HepG2 (cell line): ENCODE data around the gene CARMIL1. TPM values are rescaled to one million over a fixed set of nuclear protein-coding genes. Genes with fewer than 3 reads are reported as not detected.

Experiments
- ATAC-seq: fragments of 200-7000 bp; cut with Tn5 transposase; 3 replicates; pipeline ENCODE4 v1.9.1; 2020; ENCODE audit warnings: mild to moderate bottlenecking, moderate library complexity
- BruUV-seq: library from RNA; stranded (reverse); fragments of 400-500 nt; replicated peaks from 2 replicates; lab custom pipeline; 2021; lab: Mats Ljungman, UMichigan
- CTCF ChIA-PET: fragments of 300-600 bp; formaldehyde crosslinking; extraction: SDS; loops from one replicate; lab custom pipeline; 2021; ENCODE audit warnings: low total read pairs, inconsistent platforms, low intra/inter-chr PET ratio; lab: Yijun Ruan, JAX
- POLR2A ChIA-PET: fragments of 350-600 bp; sonication (Branson Sonifier 250); formaldehyde crosslinking; loops from one replicate; lab custom pipeline; 2020; ENCODE audit warnings: antibody characterized with exemption, inconsistent platforms; lab: Yijun Ruan, JAX
- DNase-seq: peaks from one replicate; pipeline ENCODE4 v3.0.0-alpha.2; 2015; ENCODE audit warnings: low spot score
- FAIRE-seq: peaks from 3 replicates; lab custom pipeline; 2011; peaks lifted over from hg19 to GRCh38; lab: Jason Lieb, UNC
- H2AFZ ChIP-seq: one replicate; pipeline ENCODE4 v1.6.1; 2011; ENCODE audit warnings: low read length, inconsistent platforms
- H3K27ac ChIP-seq: fragments of 300-600 bp; 3 replicates; pipeline ENCODE4 v1.8.0; 2011; ENCODE audit warnings: mixed run types, mild to moderate bottlenecking, mixed read lengths, low read length, inconsistent platforms; ENCODE audit not compliant: insufficient read depth; ENCODE audit errors: extremely low read length
- H3K27me3 ChIP-seq, 2 experiments: fragments of 200-600 bp in 1 of 2; 2 replicates in 1 of 2; 3 replicates in 1 of 2; pipeline versions ENCODE4 v1.6.0 to v1.8.0; 2011; ENCODE audit warnings: low read length in 2 of 2, mild to moderate bottlenecking in 2 of 2, moderate library complexity in 2 of 2, inconsistent platforms in 1 of 2; ENCODE audit not compliant: insufficient read depth in 2 of 2, control insufficient read depth in 1 of 2
- H3K36me3 ChIP-seq, 2 experiments: fragments of 200-600 bp in 1 of 2; replicated peaks in 1 of 2; 2 replicates in 1 of 2; 3 replicates in 1 of 2; pipeline versions ENCODE4 v1.5.1 to v1.8.0; 2011; ENCODE audit warnings: low read length in 2 of 2, inconsistent platforms in 1 of 2; ENCODE audit not compliant: insufficient read depth in 2 of 2, control insufficient read depth in 1 of 2
- H3K4me1 ChIP-seq: 2 replicates; pipeline ENCODE4 v1.5.1; 2012; ENCODE audit warnings: low read length, inconsistent platforms; ENCODE audit not compliant: insufficient read depth
- H3K4me2 ChIP-seq: 2 replicates; pipeline ENCODE4 v1.6.0; 2011; ENCODE audit warnings: low read depth, low read length, inconsistent platforms
- H3K4me3 ChIP-seq, 3 experiments: fragments of 200-600 bp in 1 of 3; sonication (generic), shearing (Covaris generic) in 1 of 3; replicated peaks in 1 of 3; 2 replicates each; pipeline ENCODE4 v1.5.1; 2011 to 2016; ENCODE audit warnings: low read length in 3 of 3, inconsistent platforms in 2 of 3, low read depth in 2 of 3, mild to moderate bottlenecking in 2 of 3, control low read depth in 1 of 3, mixed read lengths in 1 of 3; ENCODE audit not compliant: insufficient read depth in 1 of 3
- H3K79me2 ChIP-seq: one replicate; pipeline ENCODE4 v1.6.1; 2011; ENCODE audit warnings: low read length, inconsistent platforms; ENCODE audit not compliant: insufficient read depth
- H3K9ac ChIP-seq: 2 replicates; pipeline ENCODE4 v1.6.0; 2011; ENCODE audit warnings: mild to moderate bottlenecking, low read depth, low read length, inconsistent platforms; ENCODE audit not compliant: insufficient read depth
- H3K9me3 ChIP-seq: 2 replicates; pipeline ENCODE4 v1.5.1; 2012; ENCODE audit warnings: mild to moderate bottlenecking, low read length
- H4K20me1 ChIP-seq: 2 replicates; pipeline ENCODE4 v1.6.0; 2011; ENCODE audit warnings: inconsistent platforms, mild to moderate bottlenecking, low read length, moderate library complexity; ENCODE audit not compliant: insufficient read depth
- CEBPB ChIP-seq: IDR thresholded peaks from 2 replicates; pipeline ENCODE4 v1.6.1; 2011; ENCODE audit warnings: low read depth, low read length, improper control_type of control experiment, borderline replicate concordance
- CHD2 ChIP-seq: IDR thresholded peaks from 2 replicates; pipeline ENCODE4 v1.6.1; 2011; ENCODE audit warnings: low read depth, low read length, improper control_type of control experiment
- CHD4 ChIP-seq: fragments of 200-600 bp; sonication (generic); IDR thresholded peaks from 2 replicates; pipeline ENCODE4 v1.7.0; 2017; ENCODE audit warnings: mild to moderate bottlenecking, low read length, borderline replicate concordance
- GATAD2A ChIP-seq: IDR thresholded peaks from 2 replicates; pipeline ENCODE4 v1.6.1; 2016
- NFE2L1 ChIP-seq: sonication (generic); formaldehyde crosslinking; IDR thresholded peaks from 2 replicates; pipeline ENCODE4 v1.4.0; 2020; ENCODE audit warnings: missing genetic modification reagents, mild to moderate bottlenecking, borderline replicate concordance
- PHF21A ChIP-seq: sonication (generic); formaldehyde crosslinking; IDR thresholded peaks from 2 replicates; pipeline ENCODE4 v1.5.0; 2020; ENCODE audit warnings: mild to moderate bottlenecking, missing genetic modification reagents
- TARDBP ChIP-seq: sonication (generic); formaldehyde crosslinking; IDR thresholded peaks from 2 replicates; pipeline ENCODE4 v1.8.0; 2022; ENCODE audit warnings: mild to moderate bottlenecking, missing genetic modification reagents
- TRIM24 ChIP-seq: sonication (generic); formaldehyde crosslinking; IDR thresholded peaks from 2 replicates; pipeline ENCODE4 v1.8.0; 2022; ENCODE audit warnings: mild to moderate bottlenecking, missing genetic modification reagents
- ZKSCAN8 ChIP-seq: IDR thresholded peaks from 2 replicates; pipeline ENCODE4 v1.6.1; 2016; ENCODE audit warnings: borderline replicate concordance, missing genetic modification reagents, missing compliant biosample characterization
- ZNF441 ChIP-seq: sonication (generic); formaldehyde crosslinking; IDR thresholded peaks from 2 replicates; pipeline ENCODE4 v1.7.0; 2021; ENCODE audit warnings: missing genetic modification reagents, borderline replicate concordance
- ZNF562 ChIP-seq: sonication (generic); formaldehyde crosslinking; IDR thresholded peaks from 2 replicates; pipeline ENCODE4 v1.8.0; 2022; ENCODE audit warnings: missing genetic modification reagents, borderline replicate concordance
- ZNF619 ChIP-seq: sonication (generic); formaldehyde crosslinking; IDR thresholded peaks from 2 replicates; pipeline ENCODE4 v1.4.0; 2020; ENCODE audit warnings: mild to moderate bottlenecking, missing genetic modification reagents
- WGBS: methylation state at CpG from one replicate; pipeline ENCODE4 v1.1.6; 2017; ENCODE audit warnings: low lambda C conversion rate; 5-methylcytosine and 5-hydroxymethylcytosine counted together
- in situ Hi-C: cut with HindIII; loops from 2 replicates; pipeline ENCODE4 v1.10.0; 2017; ENCODE audit warnings: low pct_unique_long_range_greater_than_20kb; ENCODE audit not compliant: extremely low pct_ligation_motif_present
- intact Hi-C: fragments of 100-400 bp; cut with micrococcal nuclease; formaldehyde crosslinking; loops from one replicate; pipeline ENCODE4 v1.10.0; 2022; ENCODE audit not compliant: unreplicated experiment
- polyA plus RNA-seq, 8 experiments: library from polyadenylated mRNA; depleted of rRNA in 3 of 8; stranded (reverse) in 7 of 8; unstranded in 1 of 8; fragments of >200 nt; fragmentation: Illumina TruSeq in 4 of 8; extraction: Trizol in 4 of 8; gene quantifications; 2 replicates each; pipeline versions ENCODE4 v1.2.1 to v1.2.3, GENCODE V29; 2011 to 2016; ENCODE audit warnings: low read depth in 4 of 8, missing spikeins in 1 of 8, mixed read lengths in 1 of 8; ENCODE audit not compliant: insufficient read depth in 1 of 8
- total RNA-seq, 5 experiments: library from RNA; depleted of rRNA; stranded (reverse); fragments of >200 nt; fragmentation: Illumina TruSeq; extraction: Trizol; gene quantifications; 2 replicates each; pipeline ENCODE4 v1.2.3, GENCODE V29; 2016; ENCODE audit warnings: low read depth in 1 of 5

Gene CARMIL1
- total and polyA plus RNA-seq, 2 of the 13 experiments (the other 11 are each of a cell fraction or from before 2014, with no cell fraction given) = 1.8 to 2.6 TPM

GRCh38 chr6:25477006-25477590 lies 197.9 kb downstream of the CARMIL1 start:
- no peak overlapping the region for H3K9ac ChIP-seq
- WGBS = 56% methylated on average over 4 of the region's 4 CpGs
- H4K20me1 ChIP-seq = no peaks in the 10 kb centered on the region
- FAIRE-seq (no peak), DNase-seq (no peak), ATAC-seq (no peak)
- H3K36me3 ChIP-seq = no peaks in the 10 kb centered on the region
- TF ChIP-seq CHD4 (no peak), PHF21A (CRISPR knock-in tag) (no peak), ZNF562 (CRISPR knock-in tag) (no peak), CEBPB (no peak), ZNF619 (CRISPR knock-in tag) (no peak), TRIM24 (CRISPR knock-in tag) (no peak), ZNF441 (CRISPR knock-in tag) (no peak), GATAD2A (CRISPR knock-in tag) (no peak), TARDBP (CRISPR knock-in tag) (no peak), CHD2 (no peak), ZKSCAN8 (CRISPR knock-in tag) (no peak), NFE2L1 (CRISPR knock-in tag) (no peak)
- POLR2A ChIA-PET = no interaction called here
- H3K79me2 ChIP-seq = no peaks in the 10 kb centered on the region
- no peaks in the 10 kb centered on the region for H3K4me1 ChIP-seq
- H3K27me3 ChIP-seq = no peaks in the 10 kb centered on the region
- in situ Hi-C loops = no loop called here
- BruUV-seq = no TSS peak
- no peak overlapping the region for H3K4me3 ChIP-seq
- H2AFZ ChIP-seq = no peak overlapping the region
- CTCF ChIA-PET = no interaction called here
- no peak overlapping the region for H3K27ac ChIP-seq
- no peaks in the 10 kb centered on the region for H3K9me3 ChIP-seq
- H3K4me2 ChIP-seq = no peak overlapping the region
- intact Hi-C loops = no loop called here
